ENCODE results near the gene TRIP6.
"Not testable (repeated sequence)": the region's sequence is repeated elsewhere in the genome, so short reads cannot be mapped to it uniquely, and the experiment has no call there.

The TRIP6 gene

DNA sequence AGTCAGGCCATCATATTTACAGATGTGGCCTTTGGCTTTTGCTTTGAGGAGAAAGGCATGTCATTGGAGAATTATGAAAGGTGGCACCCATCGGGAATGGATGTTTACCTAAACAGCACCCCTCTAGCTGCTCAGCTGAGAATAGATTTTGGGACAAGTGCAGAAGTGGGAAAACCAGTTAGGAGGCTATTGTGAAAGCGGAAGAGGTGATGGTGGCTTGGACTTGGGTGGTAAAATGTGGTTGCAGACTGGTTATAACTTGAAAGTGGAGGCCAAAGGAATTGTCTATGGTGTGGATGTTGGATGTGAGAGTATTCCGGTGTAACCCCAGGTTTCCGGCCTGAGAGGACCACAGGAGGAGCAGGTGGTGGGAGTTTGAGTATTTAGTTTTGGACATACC is 19.8 kb upstream of the TRIP6 start:
- Histone ChIP-seq H3K79me2 (ENCODE audit: insufficient read depth, low read depth) (no peaks in the 10 kb centered on the region), H2AFZ (ENCODE audit: low read depth) (no peak overlapping the region), H3K4me3 (IDR thresholded peaks at IDR 0.05; ENCODE audit: insufficient read depth, low read depth, low read length) (no peak overlapping the region), H3K36me3 (ENCODE audit: insufficient read depth) (no peaks in the 10 kb centered on the region), H4K20me1 (ENCODE audit: insufficient read depth) (no peaks in the 10 kb centered on the region), H3K27ac (no peak overlapping the region), H3K9ac (no peak overlapping the region), H3K4me1 (ENCODE audit: low read depth, poor library complexity, severe bottlenecking) (peaks cover 4% of the 10 kb centered on the region), H3K27me3 (ENCODE audit: insufficient read depth, low read depth) (no peaks in the 10 kb centered on the region; the same call in 1 of the 2 replicates), H3K4me2 (no peak overlapping the region)
- TF ChIP-seq CTCF (conservative IDR thresholded peaks at IDR 0.05; ENCODE audit: low read depth, low read length) = no peak

- H3K4me1 ChIP-seq (ENCODE audit: low read depth, poor library complexity, severe bottlenecking) = peaks cover 4% of the 10 kb centered on the region
- H3K27me3 ChIP-seq (ENCODE audit: insufficient read depth, low read depth) = no peaks in the 10 kb centered on the region; the same call in 1 of the 2 replicates
- peak; percentile 94 for TF ChIP-seq CTCF (conservative IDR thresholded peaks at IDR 0.05; ENCODE audit: low read depth, low read length)
- no peak within 1 kb of the TSS for H3K4me3 ChIP-seq (IDR thresholded peaks at IDR 0.05; ENCODE audit: insufficient read depth, low read depth, low read length)
- H3K36me3 ChIP-seq (ENCODE audit: insufficient read depth) = no peaks in the 10 kb centered on the region
- H3K4me2 ChIP-seq = peak within 1 kb of the TSS; percentile 47
- peak within 1 kb of the TSS; percentile 98 for H2AFZ ChIP-seq (ENCODE audit: low read depth)
- H3K9ac ChIP-seq = peak within 1 kb of the TSS; percentile 49; the same call in 1 of the 2 replicates
- H3K79me2 ChIP-seq (ENCODE audit: insufficient read depth, low read depth) = peaks cover 5% of the 10 kb centered on the region; the same call in 1 of the 2 replicates
- H4K20me1 ChIP-seq (ENCODE audit: insufficient read depth) = no peaks in the 10 kb centered on the region
- H3K27ac ChIP-seq = no peak within 1 kb of the TSS
Observed at GRCh38 chr7:100852048-100852872, 14.9 kb upstream of the TRIP6 start, which contains the start of gene SLC12A9. TSS of gene SLC12A9 (plus strand) at chr7:100852713. CDS start at chr7:100854198, 1,485 bp downstream.

DNA sequence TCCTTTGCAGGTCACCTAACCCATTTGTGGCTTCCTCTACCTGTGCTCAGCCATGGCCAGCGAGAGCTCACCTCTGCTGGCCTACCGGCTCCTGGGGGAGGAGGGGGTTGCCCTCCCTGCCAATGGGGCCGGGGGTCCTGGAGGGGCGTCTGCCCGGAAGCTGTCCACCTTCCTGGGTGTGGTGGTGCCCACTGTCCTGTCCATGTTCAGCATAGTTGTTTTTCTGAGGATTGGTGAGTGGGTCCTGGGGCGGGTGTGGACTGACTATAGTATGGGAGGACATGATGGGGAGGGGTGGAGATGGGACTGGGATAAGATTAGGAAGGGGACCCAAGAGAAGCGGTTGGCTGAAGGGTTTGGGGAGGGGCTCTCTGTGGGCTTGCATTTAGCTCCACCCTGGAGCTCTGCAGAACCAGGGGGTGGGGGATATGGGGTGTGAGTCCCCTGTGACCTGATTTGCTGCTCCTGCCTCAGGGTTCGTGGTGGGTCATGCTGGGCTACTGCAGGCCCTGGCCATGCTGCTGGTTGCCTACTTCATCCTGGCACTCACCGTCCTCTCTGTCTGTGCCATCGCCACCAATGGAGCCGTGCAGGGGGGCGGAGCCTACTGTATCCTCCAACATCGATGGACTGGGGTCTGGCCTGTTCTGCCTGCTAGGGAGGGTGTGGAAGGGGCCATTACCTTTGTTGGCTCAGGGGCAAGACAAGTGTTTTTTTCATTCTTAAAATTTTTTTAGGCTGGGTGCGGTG is 12.9 kb upstream of the TRIP6 start:
- Histone ChIP-seq H3K27ac (no peak overlapping the region), H3K36me3 (ENCODE audit: insufficient read depth) (no peaks in the 10 kb centered on the region), H3K27me3 (ENCODE audit: insufficient read depth, low read depth) (no peaks in the 10 kb centered on the region; the same call in 1 of the 2 replicates), H3K4me3 (IDR thresholded peaks at IDR 0.05; ENCODE audit: insufficient read depth, low read depth, low read length) (no peak overlapping the region), H3K9ac (no peak overlapping the region), H2AFZ (ENCODE audit: low read depth) (no peak overlapping the region), H3K79me2 (ENCODE audit: insufficient read depth, low read depth) (peaks cover 5% of the 10 kb centered on the region; the same call in 1 of the 2 replicates), H4K20me1 (ENCODE audit: insufficient read depth) (no peaks in the 10 kb centered on the region), H3K4me1 (ENCODE audit: low read depth, poor library complexity, severe bottlenecking) (peaks cover 4% of the 10 kb centered on the region), H3K4me2 (no peak overlapping the region)
- no peak for TF ChIP-seq CTCF (conservative IDR thresholded peaks at IDR 0.05; ENCODE audit: low read depth, low read length)

GRCh38 chr7:100854899-100855298 is 12.3 kb upstream of the TRIP6 start:
- H3K4me2 ChIP-seq; H4K20me1 ChIP-seq (ENCODE audit: insufficient read depth); H2AFZ ChIP-seq (ENCODE audit: low read depth); H3K4me3 ChIP-seq (IDR thresholded peaks at IDR 0.05; ENCODE audit: insufficient read depth, low read depth, low read length); H3K27me3 ChIP-seq (ENCODE audit: insufficient read depth, low read depth); H3K36me3 ChIP-seq (ENCODE audit: insufficient read depth); H3K27ac ChIP-seq; H3K79me2 ChIP-seq (ENCODE audit: insufficient read depth, low read depth); H3K4me1 ChIP-seq (ENCODE audit: low read depth, poor library complexity, severe bottlenecking); H3K9ac ChIP-seq: not testable (repeated sequence)
